ENCODE measurements around the gene DNAH17. TPM values are rescaled to one million over a fixed set of nuclear protein-coding genes. Genes with fewer than 3 reads are reported as not detected.

Gene DNAH17
- total and polyA plus RNA-seq, 2 donors (not counting 1 experiment from before 2014, with no cell fraction given) = 0.01 to 0.12 TPM

- WGBS (ENCODE audit: insufficient coverage) = 86% methylated on average over 15 of the region's 17 CpGs
- Histone ChIP-seq H3K27me3 (replicated peaks in 1 of 4; ENCODE audit: control extremely low read depth in 1 of 4, control insufficient read depth in 3 of 4, insufficient read depth in 4 of 4, low read length in 3 of 4) (no peaks in the 10 kb centered on the region), H3K9me3 (ENCODE audit: control extremely low read depth in 1 of 3, control insufficient read depth in 2 of 3, insufficient read depth in 1 of 3, low read length in 2 of 3) (no peaks in the 10 kb centered on the region), H3K27ac (ENCODE audit: low read length in 2 of 2) (no peak overlapping the region), H3K9ac (ENCODE audit: low read length) (no peak overlapping the region), H3K4me1 (ENCODE audit: control insufficient read depth in 2 of 2, insufficient read depth in 2 of 2, low read length in 2 of 2) (peaks cover 0 to 6% of the 10 kb centered on the region in 2 donors), H2AFZ (ENCODE audit: insufficient read depth, low read depth, low read length, poor library complexity, severe bottlenecking) (no peak overlapping the region), H3K4me2 (replicated peaks; ENCODE audit: low read depth, low read length, poor library complexity, severe bottlenecking) (no peak overlapping the region), H3K4me3 (ENCODE audit: control extremely low read depth in 1 of 5, extremely low read depth in 1 of 5, insufficient read depth in 1 of 5, low read depth in 2 of 5, low read length in 4 of 5) (peak overlapping the region in 1 of 5 experiments; percentile 53), H3K79me2 (ENCODE audit: control insufficient read depth, insufficient read depth, low read length) (peaks cover 22% of the 10 kb centered on the region), H4K20me1 (ENCODE audit: control insufficient read depth, insufficient read depth, low read length, poor library complexity, severe bottlenecking) (peaks cover 62% of the 10 kb centered on the region), H3K36me3 (replicated peaks in 1 of 2; ENCODE audit: control extremely low read depth in 1 of 2, control insufficient read depth in 1 of 2, extremely low read depth in 1 of 2, insufficient read depth in 2 of 2, low read length in 1 of 2) (peaks cover 0 to 64% of the 10 kb centered on the region in 2 experiments)
- ATAC-seq (ENCODE audit: low read depth) (no peak), DNase-seq (no peak)
- ChIA-PET POLR2A (no interaction called here), CTCF (interaction anchor here (1.0 to 2.1 kb wide), 2 partner anchors 55 to 331 kb away, joined by 4 to 8 read pairs; no protein-coding TSS in a partner anchor)
- TF ChIP-seq EZH2 (IDR thresholded peaks at IDR 0.05; ENCODE audit: borderline replicate concordance, insufficient read depth, low read depth, low read length, poor library complexity, severe bottlenecking) = no peak
- TF ChIP-seq CTCF (IDR thresholded peaks at IDR 0.05) = no peak
- Mint-ChIP-seq H3K4me1 (peaks cover 21% of the 10 kb centered on the region), H3K27ac (no peak overlapping the region), H3K4me3 (no peak overlapping the region), H3K27me3 (no peaks in the 10 kb centered on the region), H3K9me3 (ENCODE audit: insufficient read depth) (no peaks in the 10 kb centered on the region)
- intact Hi-C loops (cut with micrococcal nuclease) = loop anchor here (5.0 kb wide), 1 partner anchor 34 kb away; no protein-coding TSS in a partner anchor
These were observed 161.1 kb downstream of the DNAH17 start for GRCh38 chr17:78415821-78416711.
